ENCODE results near the gene GSK3B.

GSK3B gene

DNA sequence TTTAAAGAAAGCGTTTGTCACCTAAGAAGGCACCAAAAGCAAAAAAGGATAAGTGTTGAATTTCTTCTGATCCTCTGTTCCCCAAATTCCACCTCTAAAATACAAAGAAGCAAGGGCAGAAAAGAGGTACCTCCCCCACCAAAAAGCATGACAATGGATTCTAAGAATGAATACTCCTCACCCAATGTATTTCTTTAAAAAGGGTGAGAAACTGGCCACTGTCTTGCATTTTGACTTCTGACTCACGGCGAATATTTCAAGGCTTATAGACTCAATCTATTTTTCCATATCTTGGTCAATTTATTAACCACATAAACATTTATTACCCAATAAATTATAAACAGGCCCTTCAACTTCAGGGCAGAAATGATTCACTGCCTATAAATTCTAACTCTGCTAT, 181.2 kb downstream of the GSK3B start:
- Histone ChIP-seq H4K20me1 (ENCODE audit: insufficient read depth, low read length) (no peaks in the 10 kb centered on the region; the same call in 1 of the 2 replicates), H3K79me2 (ENCODE audit: insufficient read depth, low read length) (peaks cover 6% of the 10 kb centered on the region), H3K9me3 (ENCODE audit: insufficient read depth, low read length, severe bottlenecking) (no peaks in the 10 kb centered on the region), H3K27me3 (ENCODE audit: insufficient read depth, low read length, poor library complexity) (no peaks in the 10 kb centered on the region), H3K4me1 (ENCODE audit: insufficient read depth, low read length) (peaks cover 10% of the 10 kb centered on the region; the same call in 1 of the 2 replicates), H3K27ac (ENCODE audit: low read length) (no peak overlapping the region), H3K4me3 (ENCODE audit: low read depth in 1 of 2, low read length in 2 of 2) (no peak overlapping the region), H2AFZ (ENCODE audit: low read depth, low read length) (no peak overlapping the region), H3K4me2 (ENCODE audit: insufficient read depth, low read length) (no peak overlapping the region), H3K9ac (ENCODE audit: low read depth, low read length) (no peak overlapping the region), H3K36me3 (ENCODE audit: insufficient read depth, low read length) (peaks cover 46% of the 10 kb centered on the region)
- TF ChIP-seq, protein P1, sequence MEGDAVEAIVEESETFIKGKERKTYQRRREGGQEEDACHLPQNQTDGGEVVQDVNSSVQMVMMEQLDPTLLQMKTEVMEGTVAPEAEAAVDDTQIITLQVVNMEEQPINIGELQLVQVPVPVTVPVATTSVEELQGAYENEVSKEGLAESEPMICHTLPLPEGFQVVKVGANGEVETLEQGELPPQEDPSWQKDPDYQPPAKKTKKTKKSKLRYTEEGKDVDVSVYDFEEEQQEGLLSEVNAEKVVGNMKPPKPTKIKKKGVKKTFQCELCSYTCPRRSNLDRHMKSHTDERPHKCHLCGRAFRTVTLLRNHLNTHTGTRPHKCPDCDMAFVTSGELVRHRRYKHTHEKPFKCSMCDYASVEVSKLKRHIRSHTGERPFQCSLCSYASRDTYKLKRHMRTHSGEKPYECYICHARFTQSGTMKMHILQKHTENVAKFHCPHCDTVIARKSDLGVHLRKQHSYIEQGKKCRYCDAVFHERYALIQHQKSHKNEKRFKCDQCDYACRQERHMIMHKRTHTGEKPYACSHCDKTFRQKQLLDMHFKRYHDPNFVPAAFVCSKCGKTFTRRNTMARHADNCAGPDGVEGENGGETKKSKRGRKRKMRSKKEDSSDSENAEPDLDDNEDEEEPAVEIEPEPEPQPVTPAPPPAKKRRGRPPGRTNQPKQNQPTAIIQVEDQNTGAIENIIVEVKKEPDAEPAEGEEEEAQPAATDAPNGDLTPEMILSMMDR (IDR thresholded peaks at IDR 0.05; ENCODE audit: borderline replicate concordance, extremely low read depth, low read length, poor library complexity, severe bottlenecking) = no peak
- TF ChIP-seq EZH2 (IDR thresholded peaks at IDR 0.05; ENCODE audit: borderline replicate concordance, low read depth, low read length, severe bottlenecking) = no peak
- ATAC-seq (ENCODE audit: insufficient read depth, low read depth) = no peak
- DNase-seq = no peak

DNA sequence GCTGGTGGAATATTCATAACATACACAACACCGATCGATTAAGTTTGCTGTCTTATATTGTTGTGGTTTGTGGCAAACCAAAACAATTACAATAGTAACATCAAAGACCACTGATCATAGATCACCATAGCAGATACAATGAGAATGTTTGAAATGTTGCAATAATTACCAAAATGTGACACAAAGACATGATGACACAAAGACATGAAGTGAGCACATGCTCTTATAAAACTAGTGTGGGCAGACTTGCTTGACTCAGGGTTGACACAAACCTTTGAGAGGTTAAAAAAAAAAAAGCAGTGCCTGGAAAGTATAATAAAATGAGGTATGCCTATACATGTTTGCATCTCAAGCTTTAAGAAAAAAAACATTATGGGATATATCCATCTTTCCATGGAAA, 182.0 kb downstream of the GSK3B start:
- H3K4me1 ChIP-seq (ENCODE audit: insufficient read depth, low read length) = peaks cover 10% of the 10 kb centered on the region; the same call in 1 of the 2 replicates
- H3K27ac ChIP-seq (ENCODE audit: low read length) = no peak overlapping the region
- H3K9ac ChIP-seq (ENCODE audit: low read depth, low read length) = no peak overlapping the region
- no peaks in the 10 kb centered on the region; the same call in 1 of the 2 replicates for H4K20me1 ChIP-seq (ENCODE audit: insufficient read depth, low read length)
- H3K9me3 ChIP-seq (ENCODE audit: insufficient read depth, low read length, severe bottlenecking) = no peaks in the 10 kb centered on the region
- no peaks in the 10 kb centered on the region for H3K27me3 ChIP-seq (ENCODE audit: insufficient read depth, low read length, poor library complexity)
- ATAC-seq (ENCODE audit: insufficient read depth, low read depth) = peak; percentile 36
- H2AFZ ChIP-seq (ENCODE audit: low read depth, low read length) = no peak overlapping the region
- H3K4me3 ChIP-seq (ENCODE audit: low read depth in 1 of 2, low read length in 2 of 2) = no peak overlapping the region
- peaks cover 51% of the 10 kb centered on the region for H3K36me3 ChIP-seq (ENCODE audit: insufficient read depth, low read length)
- DNase-seq = no peak
- TF ChIP-seq, protein P1 (IDR thresholded peaks at IDR 0.05; ENCODE audit: borderline replicate concordance, extremely low read depth, low read length, poor library complexity, severe bottlenecking) = no peak
- TF ChIP-seq EZH2 (IDR thresholded peaks at IDR 0.05; ENCODE audit: borderline replicate concordance, low read depth, low read length, severe bottlenecking) = no peak
- H3K79me2 ChIP-seq (ENCODE audit: insufficient read depth, low read length) = 0 out of 2 replicates have a peak, but pooled peaks cover 2% of the 10 kb centered on the region
- H3K4me2 ChIP-seq (ENCODE audit: insufficient read depth, low read length) = no peak overlapping the region

DNA sequence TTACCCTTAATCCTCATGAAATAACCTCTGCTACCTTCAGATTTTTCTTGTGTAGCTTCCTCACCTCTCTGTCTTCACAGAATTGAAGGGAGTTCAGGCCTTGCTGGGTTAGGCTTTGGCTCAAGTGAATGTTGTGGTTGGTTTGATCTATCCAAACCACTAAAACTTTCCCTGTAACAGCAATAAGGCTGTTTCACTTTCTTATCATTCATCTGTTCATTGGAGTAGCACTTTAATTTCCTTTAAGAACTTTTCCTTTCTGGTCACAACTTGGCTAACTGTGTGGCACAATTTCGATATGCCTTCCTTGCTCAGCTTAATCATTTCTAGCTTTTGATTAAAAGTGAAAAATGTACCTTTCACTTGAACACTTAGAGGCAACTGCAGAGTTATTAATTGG, 182.5 kb downstream of the GSK3B start:
- no peak overlapping the region for H2AFZ ChIP-seq (ENCODE audit: low read depth, low read length)
- H3K9me3 ChIP-seq (ENCODE audit: insufficient read depth, low read length, severe bottlenecking) = no peaks in the 10 kb centered on the region
- no peak overlapping the region for H3K9ac ChIP-seq (ENCODE audit: low read depth, low read length)
- H3K4me1 ChIP-seq (ENCODE audit: insufficient read depth, low read length) = peaks cover 10% of the 10 kb centered on the region; the same call in 1 of the 2 replicates
- H3K4me2 ChIP-seq (ENCODE audit: insufficient read depth, low read length) = no peak overlapping the region
- no peak overlapping the region for H3K27ac ChIP-seq (ENCODE audit: low read length)
- H3K36me3 ChIP-seq (ENCODE audit: insufficient read depth, low read length) = peaks cover 52% of the 10 kb centered on the region
- DNase-seq = peak; percentile 28
- ATAC-seq (ENCODE audit: insufficient read depth, low read depth) = peak; percentile 86
- no peaks in the 10 kb centered on the region for H3K27me3 ChIP-seq (ENCODE audit: insufficient read depth, low read length, poor library complexity)
- no peaks in the 10 kb centered on the region; the same call in 1 of the 2 replicates for H4K20me1 ChIP-seq (ENCODE audit: insufficient read depth, low read length)
- no peaks in the 10 kb centered on the region for H3K79me2 ChIP-seq (ENCODE audit: insufficient read depth, low read length)
- H3K4me3 ChIP-seq (ENCODE audit: low read depth in 1 of 2, low read length in 2 of 2) = no peak overlapping the region
- TF ChIP-seq EZH2 (IDR thresholded peaks at IDR 0.05; ENCODE audit: borderline replicate concordance, low read depth, low read length, severe bottlenecking) = no peak
- TF ChIP-seq, protein P1 (IDR thresholded peaks at IDR 0.05; ENCODE audit: borderline replicate concordance, extremely low read depth, low read length, poor library complexity, severe bottlenecking) = no peak

Data from DND-41 (cell line).